Panc1 (cell line): Measurements from ENCODE around the gene NTNG1. TPM values are rescaled to one million over a fixed set of nuclear protein-coding genes. Genes with fewer than 3 reads are reported as not detected.

Source experiments
- ATAC-seq: fragments of 200-7000 bp; cut with Tn5 transposase; 2 replicates; pipeline ENCODE4 v1.9.1; 2020; ENCODE audit warnings: mild to moderate bottlenecking, moderate library complexity
- BruUV-seq: library from RNA; stranded (reverse); fragments of 400-500 nt; replicated peaks from 2 replicates; lab custom pipeline; 2021; lab: Mats Ljungman, UMichigan
- CTCF ChIA-PET: fragments of 300-600 bp; sonication (Branson Sonifier 250); formaldehyde crosslinking; loops from one replicate; lab custom pipeline; 2022; ENCODE audit warnings: antibody characterized with exemption; lab: Charles Lee
- POLR2A ChIA-PET: fragments of 300-600 bp; sonication (Branson Sonifier 250); formaldehyde crosslinking; loops from one replicate; lab custom pipeline; 2022; ENCODE audit warnings: antibody characterized with exemption; lab: Charles Lee
- DNase-seq: peaks from one replicate; pipeline ENCODE4 v3.0.0-alpha.2; 2010; ENCODE audit warnings: low read depth, low spot score
- H3K27ac ChIP-seq: 2 replicates; pipeline ENCODE4 v1.5.1; 2011; ENCODE audit warnings: mild to moderate bottlenecking, low read length, inconsistent platforms
- H3K27me3 ChIP-seq: fragments of 200-500 bp; sonication (Bioruptor generic); 2 replicates; pipeline ENCODE4 v1.6.0; 2014; ENCODE audit warnings: low read length, inconsistent platforms; ENCODE audit not compliant: control insufficient read depth, insufficient read depth
- H3K36me3 ChIP-seq: fragments of 200-500 bp; sonication (Bioruptor generic); 2 replicates; pipeline ENCODE4 v1.5.1; 2014; ENCODE audit warnings: inconsistent platforms, mild to moderate bottlenecking, low read length, moderate library complexity; ENCODE audit not compliant: control insufficient read depth, insufficient read depth
- H3K4me1 ChIP-seq: 2 replicates; pipeline ENCODE4 v1.5.1; 2011; ENCODE audit warnings: inconsistent platforms, mild to moderate bottlenecking, low read length, moderate library complexity; ENCODE audit not compliant: control insufficient read depth, insufficient read depth
- H3K4me3 ChIP-seq, 2 experiments: 2 replicates each; pipeline ENCODE4 v1.5.1; 2011 to 2012; ENCODE audit warnings: low read depth in 2 of 2, low read length in 2 of 2, mild to moderate bottlenecking in 2 of 2, inconsistent platforms in 1 of 2, moderate library complexity in 1 of 2
- H3K9me3 ChIP-seq: fragments of 200-500 bp; sonication (Bioruptor generic); 2 replicates; pipeline ENCODE4 v1.5.1; 2014; ENCODE audit warnings: low read depth, mild to moderate bottlenecking, inconsistent platforms, low read length, moderate library complexity; ENCODE audit not compliant: control insufficient read depth, insufficient read depth
- CTCF ChIP-seq: fragments of 450-650 bp; IDR thresholded peaks from 2 replicates; pipeline ENCODE4 v1.5.1; 2017; ENCODE audit warnings: mild to moderate bottlenecking
- POLR2AphosphoS5 ChIP-seq: IDR thresholded peaks from 2 replicates; pipeline ENCODE4 v1.6.1; 2012; ENCODE audit warnings: mild to moderate bottlenecking, low read depth, low read length, moderate library complexity
- REST ChIP-seq, 2 experiments: IDR thresholded peaks; 2 replicates each; pipeline ENCODE4 v1.6.1; 2011 to 2012; ENCODE audit warnings: low read depth in 2 of 2, control low read depth in 1 of 2, low read length in 1 of 2, mild to moderate bottlenecking in 1 of 2, moderate library complexity in 1 of 2; ENCODE audit not compliant: insufficient read depth in 1 of 2
- SIN3A ChIP-seq: IDR thresholded peaks from 2 replicates; pipeline ENCODE4 v1.6.1; 2012; ENCODE audit warnings: low read depth, mild to moderate bottlenecking, low read length, moderate library complexity, borderline replicate concordance; ENCODE audit not compliant: insufficient read depth
- TCF7L2 ChIP-seq: IDR thresholded peaks from 2 replicates; pipeline ENCODE4 v1.6.1; 2011; ENCODE audit warnings: mild to moderate bottlenecking, low read depth, low read length, inconsistent platforms
- in situ Hi-C: cut with HindIII; loops from 2 replicates; pipeline ENCODE4 v1.10.0; 2016; ENCODE audit warnings: low sequenced_read_pairs, low pct_unique_long_range_greater_than_20kb
- intact Hi-C: fragments of 100-400 bp; cut with micrococcal nuclease; formaldehyde crosslinking; loops from one replicate; pipeline ENCODE4 v1.10.0; 2022; ENCODE audit not compliant: unreplicated experiment
- total RNA-seq: library from RNA; stranded (reverse); gene quantifications from one replicate; pipeline ENCODE4 v1.2.1, GENCODE V29; 2021; ENCODE audit not compliant: unreplicated experiment

Gene NTNG1
- total RNA-seq, 1 experiment from 2014 or later, result 0.13 TPM

GRCh38 chr1:107202007-107202406, 61.2 kb downstream of the NTNG1 start:
- Histone ChIP-seq H3K4me1 (no peaks in the 10 kb centered on the region), H3K36me3 (no peaks in the 10 kb centered on the region), H3K27me3 (no peaks in the 10 kb centered on the region), H3K4me3 (no peak overlapping the region), H3K9me3 (0 out of 2 replicates have a peak, but pooled peaks cover 3% of the 10 kb centered on the region), H3K27ac (no peak overlapping the region)
- TF ChIP-seq POLR2AphosphoS5 (no peak), SIN3A (no peak), CTCF (no peak), TCF7L2 (no peak)
- DNase-seq (no peak), ATAC-seq (no peak)
- ChIA-PET POLR2A (no interaction called here), CTCF (no interaction called here)
- intact Hi-C loops (no loop called here), in situ Hi-C loops (no loop called here)
- BruUV-seq, result no TSS peak

- H3K27me3 ChIP-seq, result no peaks in the 10 kb centered on the region
- no peak overlapping the region for H3K27ac ChIP-seq
- no TSS peak for BruUV-seq
- no peaks in the 10 kb centered on the region for H3K36me3 ChIP-seq
- in situ Hi-C loops, result no loop called here
- ATAC-seq, result no peak
- CTCF ChIA-PET, result no interaction called here
- no peaks in the 10 kb centered on the region for H3K9me3 ChIP-seq
- POLR2A ChIA-PET, result no interaction called here
- no peak overlapping the region for H3K4me3 ChIP-seq
- no peaks in the 10 kb centered on the region for H3K4me1 ChIP-seq
- TF ChIP-seq TCF7L2 (no peak), REST (IDR thresholded peaks at IDR 0.05; ENCODE audit: insufficient read depth in 1 of 2, low read depth in 2 of 2, low read length in 1 of 2) (no peak), CTCF (no peak), SIN3A (no peak), POLR2AphosphoS5 (no peak)
- DNase-seq, result no peak
- intact Hi-C loops, result no loop called here
Measured at GRCh38 chr1:107213225-107213624, 72.4 kb downstream of the NTNG1 start.
